ENCODE data around the gene CD247. TPM values are rescaled to one million over a fixed set of nuclear protein-coding genes. Genes with fewer than 3 reads are reported as not detected.

CD247 gene
- polyA plus RNA-seq, 1 of the 3 experiments (the other 2 are of a cell fraction): 0.08 TPM

DNA sequence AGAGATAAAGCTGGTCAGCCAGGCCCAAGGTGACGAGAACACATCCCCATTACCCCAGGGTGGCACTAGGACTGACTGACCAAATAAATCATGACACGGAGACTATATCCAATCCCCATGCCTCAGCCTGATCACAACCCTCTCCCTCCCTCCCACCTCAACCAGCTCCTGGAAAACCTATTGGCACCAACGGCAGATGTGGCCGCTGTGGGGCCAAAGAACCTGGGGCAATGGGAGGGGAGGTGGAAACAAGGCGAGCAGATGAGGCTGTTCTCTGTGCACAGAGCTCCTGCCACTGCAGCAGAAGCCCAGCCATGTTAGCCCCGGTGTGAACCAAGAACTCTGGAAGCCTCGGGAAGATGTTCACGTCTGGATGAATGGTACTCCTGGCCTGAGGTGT lies 77.6 kb downstream of the CD247 start:
- Histone ChIP-seq H2AFZ (ENCODE audit: low read depth) (no peak overlapping the region), H3K79me2 (ENCODE audit: insufficient read depth) (no peaks in the 10 kb centered on the region), H3F3A (replicated peaks; ENCODE audit: insufficient read depth) (no peaks in the 10 kb centered on the region), H3K4me3 (ENCODE audit: low read depth in 2 of 2, low read length in 1 of 2) (no peak overlapping the region), H3K9me3 (peaks cover 4% of the 10 kb centered on the region; the same call in 1 of the 2 replicates), H3K36me3 (replicated peaks in 1 of 2; ENCODE audit: control insufficient read depth in 1 of 2, insufficient read depth in 2 of 2, low read length in 1 of 2) (no peaks in the 10 kb centered on the region), H3K27ac (ENCODE audit: low read depth in 2 of 2, low read length in 1 of 2) (no peak overlapping the region), H3K9me2 (no peaks in the 10 kb centered on the region), H4K20me1 (ENCODE audit: insufficient read depth) (no peaks in the 10 kb centered on the region), H3K4me1 (ENCODE audit: control insufficient read depth in 1 of 2, insufficient read depth in 2 of 2, low read depth in 1 of 2, low read length in 1 of 2) (peaks cover 0 to 7% of the 10 kb centered on the region in 2 experiments; a peak in 1 of 4 replicates), H3K4me2 (no peak overlapping the region), H3K9ac (no peak overlapping the region), H3K27me3 (ENCODE audit: insufficient read depth) (no peaks in the 10 kb centered on the region; the same call in 1 of the 2 replicates)
- no peak for DNase-seq
- 79% methylated on average over 7 of the region's 8 CpGs for WGBS (ENCODE audit: low lambda C conversion rate)
- TF ChIP-seq, protein P1, sequence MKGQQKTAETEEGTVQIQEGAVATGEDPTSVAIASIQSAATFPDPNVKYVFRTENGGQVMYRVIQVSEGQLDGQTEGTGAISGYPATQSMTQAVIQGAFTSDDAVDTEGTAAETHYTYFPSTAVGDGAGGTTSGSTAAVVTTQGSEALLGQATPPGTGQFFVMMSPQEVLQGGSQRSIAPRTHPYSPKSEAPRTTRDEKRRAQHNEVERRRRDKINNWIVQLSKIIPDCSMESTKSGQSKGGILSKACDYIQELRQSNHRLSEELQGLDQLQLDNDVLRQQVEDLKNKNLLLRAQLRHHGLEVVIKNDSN (IDR thresholded peaks at IDR 0.05; ENCODE audit: borderline replicate concordance, low read depth): no peak
- TF ChIP-seq GABPA (IDR thresholded peaks at IDR 0.05; ENCODE audit: low read depth): no peak
- TF ChIP-seq RFX5 (IDR thresholded peaks at IDR 0.05; ENCODE audit: low read length): no peak
- ChIA-PET POLR2A (no interaction called here), CTCF (interaction anchor here (0.7 to 5.5 kb wide), 18 partner anchors 9 to 382 kb away, joined by 3 to 110 read pairs (median 6); no protein-coding TSS in a partner anchor)

DNA sequence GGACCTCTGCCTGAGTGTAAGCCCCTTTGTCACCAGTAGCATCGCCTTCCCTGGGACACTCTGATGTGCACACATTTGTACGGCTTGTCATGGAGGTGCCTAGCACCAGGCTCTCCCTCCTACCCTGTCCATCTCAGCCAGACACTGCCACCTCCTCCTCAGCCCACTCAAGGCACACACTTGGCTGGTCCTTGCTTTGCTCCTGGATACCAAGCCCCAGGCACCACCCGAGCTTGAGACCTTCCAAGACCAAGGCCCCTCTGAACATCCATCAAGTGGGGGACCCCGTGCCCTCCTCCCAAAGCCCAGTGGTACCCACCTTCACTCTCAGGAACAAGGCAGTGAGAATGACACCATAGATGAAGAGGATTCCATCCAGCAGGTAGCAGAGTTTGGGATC lies 78.0 kb downstream of the CD247 start:
- TF ChIP-seq, protein P2, sequence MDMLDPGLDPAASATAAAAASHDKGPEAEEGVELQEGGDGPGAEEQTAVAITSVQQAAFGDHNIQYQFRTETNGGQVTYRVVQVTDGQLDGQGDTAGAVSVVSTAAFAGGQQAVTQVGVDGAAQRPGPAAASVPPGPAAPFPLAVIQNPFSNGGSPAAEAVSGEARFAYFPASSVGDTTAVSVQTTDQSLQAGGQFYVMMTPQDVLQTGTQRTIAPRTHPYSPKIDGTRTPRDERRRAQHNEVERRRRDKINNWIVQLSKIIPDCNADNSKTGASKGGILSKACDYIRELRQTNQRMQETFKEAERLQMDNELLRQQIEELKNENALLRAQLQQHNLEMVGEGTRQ (IDR thresholded peaks at IDR 0.05; ENCODE audit: borderline replicate concordance, low read depth, low read length): no peak
- no peak for TF ChIP-seq FOSL2 (IDR thresholded peaks at IDR 0.05; ENCODE audit: borderline replicate concordance, low read depth)
- no peak for TF ChIP-seq NFIC (IDR thresholded peaks at IDR 0.05; ENCODE audit: borderline replicate concordance)
- no peak for TF ChIP-seq GATA2 (CRISPR knock-in tag; IDR thresholded peaks at IDR 0.05)
- no peak for TF ChIP-seq GABPA (IDR thresholded peaks at IDR 0.05; ENCODE audit: low read depth)
- TF ChIP-seq MEF2A (IDR thresholded peaks at IDR 0.05; ENCODE audit: borderline replicate concordance, low read depth): no peak
- Histone ChIP-seq H3K9me3 (peaks cover 4% of the 10 kb centered on the region; the same call in 1 of the 2 replicates), H2AFZ (ENCODE audit: low read depth) (no peak overlapping the region), H3F3A (replicated peaks; ENCODE audit: insufficient read depth) (no peaks in the 10 kb centered on the region), H3K9me2 (no peaks in the 10 kb centered on the region), H3K4me1 (ENCODE audit: control insufficient read depth in 1 of 2, insufficient read depth in 2 of 2, low read depth in 1 of 2, low read length in 1 of 2) (peaks cover 0 to 7% of the 10 kb centered on the region in 2 experiments; a peak in 1 of 4 replicates), H3K4me3 (ENCODE audit: low read depth in 2 of 2, low read length in 1 of 2) (no peak overlapping the region), H3K27ac (ENCODE audit: low read depth in 2 of 2, low read length in 1 of 2) (no peak overlapping the region), H3K4me2 (no peak overlapping the region), H3K36me3 (replicated peaks in 1 of 2; ENCODE audit: control insufficient read depth in 1 of 2, insufficient read depth in 2 of 2, low read length in 1 of 2) (no peaks in the 10 kb centered on the region), H3K9ac (no peak overlapping the region), H3K27me3 (ENCODE audit: insufficient read depth) (no peaks in the 10 kb centered on the region; the same call in 1 of the 2 replicates), H4K20me1 (ENCODE audit: insufficient read depth) (no peaks in the 10 kb centered on the region), H3K79me2 (ENCODE audit: insufficient read depth) (no peaks in the 10 kb centered on the region)
- no peak for DNase-seq
- ChIA-PET POLR2A (no interaction called here), CTCF (interaction anchor here (0.7 to 5.5 kb wide), 12 partner anchors 10 to 381 kb away, joined by 3 to 110 read pairs (median 10); no protein-coding TSS in a partner anchor)
- 80% methylated on average over 3 of the region's 4 CpGs for WGBS (ENCODE audit: low lambda C conversion rate)

Data from SK-N-SH (cell line).